Mesenchymal stem cell (in vitro differentiated cells and primary cell): Measurements from ENCODE around the gene MIPEP.

Experiments used
- DNase-seq: peaks from one replicate; pipeline ENCODE4 v3.0.0-alpha.2; 2013
- H2AFZ ChIP-seq: one replicate; pipeline ENCODE4 v1.6.1; 2013; ENCODE audit warnings: low read depth, mild to moderate bottlenecking, control low read depth, inconsistent platforms, low read length, moderate library complexity
- H2AK5ac ChIP-seq: 2 replicates; pipeline ENCODE4 v1.6.1; 2013; ENCODE audit warnings: low read length, moderate library complexity, mild to moderate bottlenecking, inconsistent platforms; ENCODE audit not compliant: severe bottlenecking
- H2BK120ac ChIP-seq: one replicate; pipeline ENCODE4 v1.6.1; 2013; ENCODE audit warnings: low read depth, mild to moderate bottlenecking, inconsistent platforms, low read length, moderate library complexity
- H2BK12ac ChIP-seq, 2 experiments: one replicate each; pipeline ENCODE4 v1.6.1; 2013; ENCODE audit warnings: inconsistent platforms in 2 of 2, low read length in 2 of 2, mild to moderate bottlenecking in 2 of 2, moderate library complexity in 2 of 2, control low read depth in 1 of 2
- H2BK15ac ChIP-seq: one replicate; pipeline ENCODE4 v1.6.1; 2013; ENCODE audit warnings: mild to moderate bottlenecking, low read depth, inconsistent platforms; ENCODE audit not compliant: poor library complexity, severe bottlenecking
- H2BK5ac ChIP-seq: 2 replicates; pipeline ENCODE4 v1.6.1; 2013; ENCODE audit warnings: low read depth, mild to moderate bottlenecking, low read length, control low read depth, inconsistent platforms; ENCODE audit not compliant: poor library complexity, severe bottlenecking
- H3K14ac ChIP-seq, 2 experiments: one replicate each; pipeline ENCODE4 v1.6.1; 2013; ENCODE audit warnings: inconsistent platforms in 2 of 2, low read length in 2 of 2, control low read depth in 1 of 2, mild to moderate bottlenecking in 1 of 2, moderate library complexity in 1 of 2
- H3K18ac ChIP-seq, 2 experiments: one replicate each; pipeline ENCODE4 v1.6.1; 2013; ENCODE audit warnings: inconsistent platforms in 2 of 2, low read length in 2 of 2, control low read depth in 1 of 2, low read depth in 1 of 2, mild to moderate bottlenecking in 1 of 2
- H3K23ac ChIP-seq, 2 experiments: one replicate each; pipeline ENCODE4 v1.6.1; 2013; ENCODE audit warnings: inconsistent platforms in 2 of 2, low read length in 2 of 2, mild to moderate bottlenecking in 2 of 2, moderate library complexity in 2 of 2, control low read depth in 1 of 2
- H3K27ac ChIP-seq: 2 replicates; pipeline ENCODE4 v1.5.1; 2013; ENCODE audit warnings: mild to moderate bottlenecking, moderate library complexity, low read length, control low read depth, inconsistent platforms; ENCODE audit not compliant: poor library complexity, severe bottlenecking
- H3K27me3 ChIP-seq, 2 experiments: 2 replicates each; pipeline versions ENCODE4 v1.6.1 to v1.7.0; 2013; ENCODE audit warnings: low read length in 2 of 2, mild to moderate bottlenecking in 2 of 2, moderate library complexity in 2 of 2, control low read depth in 1 of 2, inconsistent platforms in 1 of 2; ENCODE audit not compliant: control insufficient read depth in 1 of 2, insufficient read depth in 1 of 2
- H3K36me3 ChIP-seq, 2 experiments: 2 replicates each; pipeline versions ENCODE4 v1.6.1 to v1.7.0; 2013; ENCODE audit warnings: low read length in 2 of 2, control low read depth in 1 of 2, inconsistent platforms in 1 of 2, low read depth in 1 of 2, mild to moderate bottlenecking in 1 of 2; ENCODE audit not compliant: insufficient read depth in 2 of 2, control insufficient read depth in 1 of 2
- H3K4ac ChIP-seq, 2 experiments: one replicate each; pipeline ENCODE4 v1.6.1; 2013; ENCODE audit warnings: inconsistent platforms in 2 of 2, low read length in 2 of 2, mild to moderate bottlenecking in 2 of 2, moderate library complexity in 2 of 2, control low read depth in 1 of 2, low read depth in 1 of 2
- H3K4me1 ChIP-seq: 2 replicates; pipeline ENCODE4 v1.6.1; 2013; ENCODE audit warnings: low read depth, low read length, control low read depth; ENCODE audit not compliant: control insufficient read depth, insufficient read depth
- H3K4me2 ChIP-seq: 2 replicates; pipeline ENCODE4 v1.6.1; 2013; ENCODE audit warnings: low read length, mild to moderate bottlenecking, inconsistent platforms; ENCODE audit not compliant: poor library complexity, severe bottlenecking
- H3K4me3 ChIP-seq, 2 experiments: 2 replicates each; pipeline versions ENCODE4 v1.5.1 to v1.7.0; 2013; ENCODE audit warnings: low read length in 2 of 2, mild to moderate bottlenecking in 2 of 2, control low read depth in 1 of 2, low read depth in 1 of 2; ENCODE audit not compliant: insufficient read depth in 1 of 2
- H3K79me1 ChIP-seq: replicated peaks from 2 replicates; pipeline ENCODE4 v1.6.1; 2013; ENCODE audit warnings: mild to moderate bottlenecking, control low read depth, low read length, inconsistent platforms; ENCODE audit not compliant: poor library complexity, severe bottlenecking
- H3K9ac ChIP-seq: 2 replicates; pipeline ENCODE4 v1.7.0; 2013; ENCODE audit warnings: mild to moderate bottlenecking, low read length, moderate library complexity
- H3K9me3 ChIP-seq: 2 replicates; pipeline ENCODE4 v1.7.0; 2013; ENCODE audit warnings: mild to moderate bottlenecking, low read length; ENCODE audit not compliant: control insufficient read depth
- H4K8ac ChIP-seq: one replicate; pipeline ENCODE4 v1.6.1; 2013; ENCODE audit warnings: inconsistent platforms, mild to moderate bottlenecking, low read length, moderate library complexity
- H4K91ac ChIP-seq: one replicate; pipeline ENCODE4 v1.6.1; 2013; ENCODE audit warnings: mild to moderate bottlenecking, low read length, inconsistent platforms
- whole genome bisulfite sequencing: methylation state at CpG from one replicate; pipeline ENCODE4 v1.1.7; 2013; ENCODE audit warnings: mixed read lengths; 5-methylcytosine and 5-hydroxymethylcytosine counted together

The MIPEP gene

DNA sequence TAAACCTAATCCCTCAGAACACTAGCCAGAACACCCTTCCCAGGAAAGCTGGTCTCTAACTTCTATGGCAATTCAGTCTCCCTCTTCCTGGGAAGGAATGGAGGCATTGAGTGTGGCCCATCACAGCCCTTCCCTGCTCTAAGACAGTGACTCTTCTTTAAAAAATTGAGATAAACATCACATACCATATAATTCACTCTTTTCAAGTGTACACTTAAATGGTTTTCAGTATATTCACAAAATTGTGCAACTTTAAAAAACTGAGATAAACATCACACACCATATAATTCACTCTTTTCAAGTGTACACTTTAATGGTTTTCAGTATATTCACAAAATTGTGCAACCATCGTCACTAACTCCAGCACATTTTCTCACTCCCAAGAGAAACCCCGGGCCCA is 116.5 kb downstream of the MIPEP start:
- H3K4me2 ChIP-seq: no peak overlapping the region
- peaks cover 0 to 4% of the 10 kb centered on the region in 2 experiments for H3K36me3 ChIP-seq
- H2BK12ac ChIP-seq: no peak overlapping the region
- no peak overlapping the region for H3K18ac ChIP-seq
- no peak overlapping the region for H3K4me3 ChIP-seq
- H2AFZ ChIP-seq: no peak overlapping the region
- H3K79me1 ChIP-seq: no peaks in the 10 kb centered on the region
- H3K27me3 ChIP-seq: no peaks in the 10 kb centered on the region
- H4K8ac ChIP-seq: no peak overlapping the region
- H2BK15ac ChIP-seq: no peak overlapping the region
- H3K4me1 ChIP-seq: peaks cover 2% of the 10 kb centered on the region
- no peak overlapping the region for H4K91ac ChIP-seq
- no peak overlapping the region for H2BK120ac ChIP-seq
- H2AK5ac ChIP-seq: no peak overlapping the region
- H3K4ac ChIP-seq: no peak overlapping the region
- WGBS: 50% methylated on average over 2 of the region's 2 CpGs
- no peak overlapping the region for H3K14ac ChIP-seq
- no peak for DNase-seq
- peak overlapping the region; percentile 19 for H3K9ac ChIP-seq
- H3K9me3 ChIP-seq: no peaks in the 10 kb centered on the region
- no peak overlapping the region for H2BK5ac ChIP-seq
- no peak overlapping the region for H3K27ac ChIP-seq
- no peak overlapping the region for H3K23ac ChIP-seq

DNA sequence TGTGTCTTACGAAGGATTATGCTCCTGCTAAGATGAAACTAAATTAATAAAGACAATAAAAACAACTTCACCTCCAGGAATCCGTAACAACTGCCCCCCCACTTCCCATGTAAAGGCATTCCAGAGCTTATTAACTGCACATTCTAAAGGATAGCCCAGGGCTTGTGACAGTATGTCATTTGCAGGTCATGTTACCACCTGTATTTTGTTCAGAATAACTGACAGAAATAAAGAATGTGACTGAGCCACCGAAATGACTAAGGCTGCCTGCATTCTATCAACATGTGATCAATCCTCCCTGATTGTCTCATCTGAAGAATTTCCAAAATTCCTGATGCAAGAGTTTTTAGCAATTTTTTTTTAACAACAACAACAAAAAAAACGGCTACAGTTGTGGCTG is 117.2 kb downstream of the MIPEP start:
- Histone ChIP-seq H3K14ac (no peak overlapping the region), H2BK120ac (no peak overlapping the region), H3K79me1 (no peaks in the 10 kb centered on the region), H3K9me3 (no peaks in the 10 kb centered on the region), H3K36me3 (peaks cover 0 to under 1% of the 10 kb centered on the region in 2 experiments), H3K4me3 (no peak overlapping the region), H2BK15ac (no peak overlapping the region), H2BK5ac (no peak overlapping the region), H3K4ac (no peak overlapping the region), H3K4me2 (no peak overlapping the region), H3K27me3 (no peaks in the 10 kb centered on the region), H2AK5ac (no peak overlapping the region), H4K91ac (no peak overlapping the region), H3K18ac (no peak overlapping the region), H3K27ac (no peak overlapping the region), H4K8ac (no peak overlapping the region), H3K4me1 (peaks cover 2% of the 10 kb centered on the region), H2AFZ (no peak overlapping the region), H3K23ac (no peak overlapping the region), H2BK12ac (no peak overlapping the region), H3K9ac (peak overlapping the region; percentile 19)
- WGBS: 79% methylated on average over 3 of the region's 4 CpGs
- no peak for DNase-seq

DNA sequence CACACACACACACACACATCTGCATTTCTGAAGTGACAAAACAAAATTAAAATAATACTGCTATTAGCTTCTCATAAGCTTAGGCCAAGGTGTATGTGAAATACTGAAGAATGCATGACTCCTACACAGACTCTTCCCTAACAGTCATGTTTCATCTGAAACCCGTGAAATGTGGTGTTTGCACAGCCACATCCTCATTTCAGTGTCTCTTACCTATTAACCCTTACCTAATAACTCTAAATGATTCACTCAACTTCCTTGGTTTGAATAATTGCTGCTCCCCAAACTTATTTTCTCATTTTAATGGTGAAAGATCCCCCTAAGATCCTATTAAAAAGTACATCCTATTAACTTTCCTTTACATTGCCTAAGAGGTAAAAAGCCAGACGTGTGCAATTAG is 117.6 kb downstream of the MIPEP start:
- Histone ChIP-seq H2AK5ac (no peak overlapping the region), H3K23ac (no peak overlapping the region), H4K8ac (no peak overlapping the region), H3K4me3 (no peak overlapping the region), H3K36me3 (no peaks in the 10 kb centered on the region), H2AFZ (no peak overlapping the region), H3K18ac (no peak overlapping the region), H3K9ac (no peak overlapping the region), H2BK120ac (no peak overlapping the region), H3K4me2 (no peak overlapping the region), H3K14ac (no peak overlapping the region), H3K4me1 (peaks cover 2% of the 10 kb centered on the region), H3K4ac (no peak overlapping the region), H3K9me3 (no peaks in the 10 kb centered on the region), H2BK15ac (no peak overlapping the region), H3K79me1 (no peaks in the 10 kb centered on the region), H4K91ac (no peak overlapping the region), H3K27me3 (no peaks in the 10 kb centered on the region), H2BK12ac (no peak overlapping the region), H3K27ac (no peak overlapping the region), H2BK5ac (no peak overlapping the region)
- whole genome bisulfite sequencing: 91% methylated on average over 2 of the region's 2 CpGs
- no peak for DNase-seq

DNA sequence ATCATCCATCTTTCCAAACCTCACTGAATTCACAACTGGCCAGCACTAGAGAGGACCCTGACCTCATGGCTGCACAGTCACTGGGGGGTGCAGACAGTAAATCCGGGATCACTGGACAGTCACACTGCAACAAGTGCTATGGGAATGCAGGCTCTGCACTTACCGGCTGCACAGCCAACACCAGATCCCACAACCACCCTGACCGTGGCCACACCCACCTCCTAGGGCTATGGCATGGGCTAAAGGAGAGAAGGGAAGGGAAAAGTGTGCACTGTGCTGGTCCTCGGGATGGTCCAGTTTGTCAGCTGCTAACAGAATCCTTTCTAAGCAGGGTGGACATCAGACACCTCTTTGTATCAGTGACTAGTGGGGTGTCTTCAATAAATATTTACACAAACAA is 118.2 kb downstream of the MIPEP start:
- H3K9ac ChIP-seq: no peak overlapping the region
- no peak overlapping the region for H3K27ac ChIP-seq
- H2AFZ ChIP-seq: no peak overlapping the region
- H3K14ac ChIP-seq: no peak overlapping the region
- H3K4me3 ChIP-seq: no peak overlapping the region
- peaks cover 2% of the 10 kb centered on the region for H3K4me1 ChIP-seq
- no peak overlapping the region for H3K18ac ChIP-seq
- no peak overlapping the region for H4K91ac ChIP-seq
- H2BK12ac ChIP-seq: no peak overlapping the region
- no peak overlapping the region for H2BK15ac ChIP-seq
- no peaks in the 10 kb centered on the region for H3K27me3 ChIP-seq
- H3K79me1 ChIP-seq: no peaks in the 10 kb centered on the region
- H3K9me3 ChIP-seq: no peaks in the 10 kb centered on the region
- no peak for DNase-seq
- H2AK5ac ChIP-seq: no peak overlapping the region
- no peak overlapping the region for H2BK5ac ChIP-seq
- WGBS: 91% methylated on average over 1 of the region's 4 CpGs
- H3K23ac ChIP-seq: no peak overlapping the region
- no peak overlapping the region for H3K4ac ChIP-seq
- H2BK120ac ChIP-seq: no peak overlapping the region
- H4K8ac ChIP-seq: no peak overlapping the region
- no peaks in the 10 kb centered on the region for H3K36me3 ChIP-seq
- no peak overlapping the region for H3K4me2 ChIP-seq
